Colonic mucosa (tissue), 4 donors: Measurements from ENCODE around the gene GAB2. TPM values are rescaled to one million over a fixed set of nuclear protein-coding genes. Genes with fewer than 3 reads are reported as not detected.
"Not testable (repeated sequence)": the region's sequence is repeated elsewhere in the genome, so short reads cannot be mapped to it uniquely, and the experiment has no call there.

Source experiments
- DNase-seq: peaks from one replicate; pipeline ENCODE4 v3.0.0-alpha.2; 2020
- H3K27ac ChIP-seq: fragments of 200-600 bp; one replicate; pipeline ENCODE4 v1.8.0; 2021
- H3K27me3 ChIP-seq: fragments of 200-600 bp; one replicate; pipeline ENCODE4 v1.8.0; 2021
- H3K36me3 ChIP-seq: fragments of 200-600 bp; one replicate; pipeline ENCODE4 v1.8.0; 2021
- H3K4me1 ChIP-seq: fragments of 200-600 bp; one replicate; pipeline ENCODE4 v1.8.0; 2021; ENCODE audit warnings: mild to moderate bottlenecking
- H3K4me3 ChIP-seq: fragments of 200-600 bp; one replicate; pipeline ENCODE4 v1.8.0; 2021
- H3K9ac ChIP-seq, 2 donors: one replicate each; pipeline ENCODE4 v1.7.0; 2013; ENCODE audit warnings: control low read depth in 2 of 2, low read depth in 2 of 2, low read length in 2 of 2
- H3K9me3 ChIP-seq: fragments of 200-600 bp; one replicate; pipeline ENCODE4 v1.8.0; 2021
- intact Hi-C: fragments of 100-400 bp; cut with DNase I; formaldehyde crosslinking; loops from one replicate; pipeline ENCODE4 v1.14.1; 2022
- total RNA-seq, 2 donors: library from RNA; stranded (reverse); fragmentation: NEBNext Ultra II Directional in 1 of 2; extraction: Animal tissue kit (Norgen Biotek cat#: 25700) in 1 of 2; gene quantifications; one replicate each; pipeline ENCODE4 v1.2.1, GENCODE V29; 2021
- TF ChIP-seq, protein P1 (sequence below): fragments of 200-600 bp; IDR thresholded peaks from one replicate; pipeline ENCODE4 v1.8.0; 2022; ENCODE audit warnings: antibody characterized with exemption, mild to moderate bottlenecking
- donor health status: healthy.
- donor health status: DM: no; HTN: no; CAD: no.
- donor health status: DM: no; HTN: no; CAD: no.

The GAB2 gene
- total RNA-seq, 2 donors from 2014 or later, result 20.0 to 21.1 TPM

- intact Hi-C loops, result no loop called here
- Histone ChIP-seq H3K9ac (no peak overlapping the region), H3K27ac (no peak overlapping the region), H3K27me3 (no peaks in the 10 kb centered on the region), H3K9me3 (no peaks in the 10 kb centered on the region), H3K36me3 (no peaks in the 10 kb centered on the region), H3K4me3 (no peak overlapping the region), H3K4me1 (no peaks in the 10 kb centered on the region)
- TF ChIP-seq, protein P1, sequence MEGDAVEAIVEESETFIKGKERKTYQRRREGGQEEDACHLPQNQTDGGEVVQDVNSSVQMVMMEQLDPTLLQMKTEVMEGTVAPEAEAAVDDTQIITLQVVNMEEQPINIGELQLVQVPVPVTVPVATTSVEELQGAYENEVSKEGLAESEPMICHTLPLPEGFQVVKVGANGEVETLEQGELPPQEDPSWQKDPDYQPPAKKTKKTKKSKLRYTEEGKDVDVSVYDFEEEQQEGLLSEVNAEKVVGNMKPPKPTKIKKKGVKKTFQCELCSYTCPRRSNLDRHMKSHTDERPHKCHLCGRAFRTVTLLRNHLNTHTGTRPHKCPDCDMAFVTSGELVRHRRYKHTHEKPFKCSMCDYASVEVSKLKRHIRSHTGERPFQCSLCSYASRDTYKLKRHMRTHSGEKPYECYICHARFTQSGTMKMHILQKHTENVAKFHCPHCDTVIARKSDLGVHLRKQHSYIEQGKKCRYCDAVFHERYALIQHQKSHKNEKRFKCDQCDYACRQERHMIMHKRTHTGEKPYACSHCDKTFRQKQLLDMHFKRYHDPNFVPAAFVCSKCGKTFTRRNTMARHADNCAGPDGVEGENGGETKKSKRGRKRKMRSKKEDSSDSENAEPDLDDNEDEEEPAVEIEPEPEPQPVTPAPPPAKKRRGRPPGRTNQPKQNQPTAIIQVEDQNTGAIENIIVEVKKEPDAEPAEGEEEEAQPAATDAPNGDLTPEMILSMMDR, result no peak
- DNase-seq, result no peak
These were observed 236.4 kb downstream of the GAB2 start for GRCh38 chr11:78181185-78181584.

DNA sequence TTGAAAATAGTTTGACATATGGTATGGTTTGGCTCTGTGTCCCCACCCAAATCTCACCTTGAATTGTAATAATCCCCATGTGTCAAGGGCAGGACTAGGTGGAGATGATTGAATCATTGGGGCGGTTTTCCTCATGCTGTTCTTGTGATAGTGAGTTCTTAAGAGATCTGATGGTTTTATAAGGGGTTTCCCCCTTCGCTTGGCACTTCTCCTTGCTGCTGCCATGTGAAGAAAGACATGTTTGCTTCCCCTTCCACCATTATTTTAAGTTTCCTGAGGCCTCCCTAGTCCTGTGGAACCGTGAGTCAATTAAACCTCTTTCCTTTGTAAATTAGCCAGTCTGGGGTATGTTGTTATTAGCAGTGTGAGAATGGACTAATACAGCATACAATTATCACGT is 236.9 kb downstream of the GAB2 start:
- intact Hi-C loops, result no loop called here
- H3K27ac ChIP-seq, result no peak overlapping the region
- H3K27me3 ChIP-seq, result no peaks in the 10 kb centered on the region
- TF ChIP-seq, protein P1, result no peak
- no peaks in the 10 kb centered on the region for H3K4me1 ChIP-seq
- H3K4me3 ChIP-seq, result no peak overlapping the region
- no peak overlapping the region for H3K9ac ChIP-seq
- no peaks in the 10 kb centered on the region for H3K36me3 ChIP-seq
- no peak for DNase-seq
- H3K9me3 ChIP-seq, result no peaks in the 10 kb centered on the region

- Histone ChIP-seq H3K9me3 (no peaks in the 10 kb centered on the region), H3K9ac (no peak overlapping the region), H3K4me1 (no peaks in the 10 kb centered on the region), H3K4me3 (no peak overlapping the region), H3K36me3 (no peaks in the 10 kb centered on the region), H3K27me3 (no peaks in the 10 kb centered on the region), H3K27ac (no peak overlapping the region)
- TF ChIP-seq, protein P1, result no peak
- intact Hi-C loops, result no loop called here
- no peak for DNase-seq
These were observed 238.1 kb downstream of the GAB2 start for GRCh38 chr11:78179459-78180071.

DNA sequence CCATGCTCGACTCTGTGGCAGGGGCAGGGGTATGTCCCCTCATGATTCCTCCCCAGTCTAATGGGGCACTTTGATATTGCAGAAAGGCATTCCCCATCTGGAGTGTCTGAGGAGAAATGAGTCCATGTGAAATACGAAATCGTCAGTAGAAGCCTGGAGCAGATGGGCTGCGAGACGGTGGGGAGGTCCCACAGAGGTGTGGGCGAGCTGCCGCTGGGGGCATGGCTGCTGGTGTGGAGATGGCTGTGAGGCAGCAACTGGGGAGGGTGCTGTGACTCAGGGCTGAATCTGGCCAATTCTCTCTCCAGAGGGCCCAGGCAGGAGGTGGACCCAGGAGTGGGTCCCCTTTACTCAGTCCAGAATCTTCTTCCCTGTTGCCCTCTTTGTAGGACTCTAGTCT is 240.4 kb downstream of the GAB2 start:
- no peak for DNase-seq
- Histone ChIP-seq H3K4me1 (no peaks in the 10 kb centered on the region), H3K9me3 (no peaks in the 10 kb centered on the region), H3K27ac (no peak overlapping the region), H3K4me3 (no peak overlapping the region), H3K9ac (no peak overlapping the region), H3K36me3 (no peaks in the 10 kb centered on the region), H3K27me3 (no peaks in the 10 kb centered on the region)
- TF ChIP-seq, protein P1, result no peak
- intact Hi-C loops, result no loop called here

DNA sequence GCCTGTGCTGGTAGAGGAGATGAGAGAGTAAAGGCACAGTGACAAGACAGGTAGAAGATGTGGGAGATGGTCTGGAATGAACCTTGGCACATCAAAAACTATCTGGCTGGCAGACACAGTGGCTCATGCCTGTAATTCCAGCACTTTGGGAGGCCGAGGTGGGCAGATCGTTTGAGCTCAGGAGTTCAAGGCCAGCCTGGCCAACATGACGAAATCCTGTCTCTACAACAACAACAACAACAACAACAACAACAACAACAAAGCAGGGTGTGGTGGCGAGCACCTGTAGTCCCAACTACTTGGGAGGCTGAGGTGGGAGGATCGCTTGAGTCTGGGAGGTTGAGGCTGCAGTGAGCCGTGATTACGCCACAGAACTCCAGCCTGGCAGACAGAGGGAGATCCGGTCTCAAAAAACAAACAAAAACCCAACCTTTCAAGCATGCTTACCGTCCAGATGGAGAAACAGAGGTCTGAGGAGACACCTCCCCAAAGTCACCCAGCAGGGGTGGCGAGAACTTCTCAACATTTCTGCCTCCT is 240.9 kb downstream of the GAB2 start:
- Histone ChIP-seq H3K4me3 (no peak overlapping the region), H3K9me3 (no peaks in the 10 kb centered on the region), H3K27ac (no peak overlapping the region), H3K9ac (no peak overlapping the region), H3K36me3 (no peaks in the 10 kb centered on the region), H3K4me1 (no peaks in the 10 kb centered on the region), H3K27me3 (no peaks in the 10 kb centered on the region)
- no peak for DNase-seq
- TF ChIP-seq, protein P1, result no peak
- intact Hi-C loops, result no loop called here

DNA sequence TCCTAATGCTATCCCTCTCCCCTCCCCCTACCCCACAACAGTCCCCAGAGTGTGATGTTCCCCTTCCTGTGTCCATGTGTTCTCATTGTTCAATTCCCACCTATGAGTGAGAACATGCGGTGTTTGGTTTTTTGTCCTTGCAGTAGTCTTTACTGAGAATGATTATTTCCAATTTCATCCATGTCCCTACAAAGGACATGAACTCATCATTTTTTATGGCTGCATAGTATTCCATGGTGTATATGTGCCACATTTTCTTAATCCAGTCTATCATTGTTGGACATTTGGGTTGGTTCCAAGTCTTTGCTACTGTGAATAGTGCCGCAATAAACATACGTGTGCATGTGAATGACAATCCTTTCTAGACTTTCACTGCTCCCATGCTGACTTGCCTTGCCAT is 241.8 kb downstream of the GAB2 start:
- H3K9me3 ChIP-seq, H3K9ac ChIP-seq, H3K36me3 ChIP-seq, intact Hi-C loops, H3K27me3 ChIP-seq, H3K4me3 ChIP-seq, DNase-seq, H3K4me1 ChIP-seq, H3K27ac ChIP-seq: not testable (repeated sequence)
